ENCODE measurements around the gene CASP8.
A peak's percentile ranks its signal among the peaks of the same experiment; 100 is the strongest.

The CASP8 gene

DNA sequence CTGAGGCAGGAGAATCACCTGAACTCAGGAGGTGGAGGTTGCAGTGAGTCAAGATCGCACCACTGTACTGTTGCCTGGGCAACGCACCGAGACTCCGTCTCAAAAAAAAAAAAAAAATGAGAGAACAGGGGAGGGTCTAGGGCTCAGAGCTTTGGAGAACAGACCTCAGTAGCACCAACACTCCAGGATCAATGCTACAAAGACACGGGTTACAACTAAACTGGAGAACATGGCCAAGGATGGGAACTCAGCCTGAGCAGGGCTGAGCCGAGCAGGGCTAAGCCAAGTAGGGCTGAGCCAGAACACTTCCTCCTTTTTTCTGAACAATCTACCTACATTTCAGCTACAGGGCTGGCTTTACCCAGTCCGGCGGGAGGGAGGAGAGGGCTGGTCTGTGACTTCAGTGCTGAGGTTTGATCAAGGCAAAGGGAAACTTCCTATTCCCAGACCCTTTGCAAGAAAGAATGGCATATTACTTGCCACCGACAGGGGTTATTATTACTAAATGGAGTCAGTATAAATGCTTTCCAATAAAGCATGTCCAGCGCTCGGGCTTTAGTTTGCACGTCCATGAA lies 2.9 kb upstream of the CASP8 start:
- Mint-ChIP-seq H3K9me3 (ENCODE audit: low read depth) (no peaks in the 10 kb centered on the region), H3K27ac (peak overlapping the region; percentile 97), H3K27me3 (no peaks in the 10 kb centered on the region), H3K4me3 (peak overlapping the region; percentile 93), H3K4me1 (ENCODE audit: low read depth) (peaks cover 87% of the 10 kb centered on the region), H3K36me3 (peaks cover 10% of the 10 kb centered on the region)

DNA sequence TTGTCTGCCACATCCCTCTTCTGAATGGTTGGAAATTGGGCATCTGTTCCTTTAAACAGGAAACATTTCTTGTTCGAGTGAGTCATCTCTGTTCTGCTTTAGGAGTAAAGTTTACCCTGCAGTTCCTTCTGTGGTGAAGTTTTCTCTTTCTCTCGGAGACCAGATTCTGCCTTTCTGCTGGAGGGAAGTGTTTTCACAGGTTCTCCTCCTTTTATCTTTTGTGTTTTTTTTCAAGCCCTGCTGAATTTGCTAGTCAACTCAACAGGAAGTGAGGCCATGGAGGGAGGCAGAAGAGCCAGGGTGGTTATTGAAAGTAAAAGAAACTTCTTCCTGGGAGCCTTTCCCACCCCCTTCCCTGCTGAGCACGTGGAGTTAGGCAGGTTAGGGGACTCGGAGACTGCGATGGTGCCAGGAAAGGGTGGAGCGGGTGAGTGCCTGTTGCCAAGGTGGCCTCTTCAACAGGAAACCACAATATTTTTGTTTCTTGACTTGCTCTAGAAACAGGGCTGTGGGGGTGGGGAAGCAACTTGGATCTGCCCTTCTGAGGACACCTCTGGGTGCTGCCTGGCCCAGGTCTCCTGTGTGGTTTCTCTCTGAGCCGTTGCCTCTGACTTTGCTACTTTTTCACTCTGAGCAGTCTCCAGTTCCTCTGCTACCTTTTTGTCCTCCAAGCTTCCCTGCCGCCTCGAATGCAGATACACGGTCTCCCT lies 2.2 kb upstream of the CASP8 start:
- Mint-ChIP-seq H3K36me3 (peaks cover 10% of the 10 kb centered on the region), H3K27ac (peak overlapping the region; percentile 97), H3K27me3 (no peaks in the 10 kb centered on the region), H3K4me1 (ENCODE audit: low read depth) (peaks cover 87% of the 10 kb centered on the region), H3K9me3 (ENCODE audit: low read depth) (no peaks in the 10 kb centered on the region), H3K4me3 (peak overlapping the region; percentile 93)

DNA sequence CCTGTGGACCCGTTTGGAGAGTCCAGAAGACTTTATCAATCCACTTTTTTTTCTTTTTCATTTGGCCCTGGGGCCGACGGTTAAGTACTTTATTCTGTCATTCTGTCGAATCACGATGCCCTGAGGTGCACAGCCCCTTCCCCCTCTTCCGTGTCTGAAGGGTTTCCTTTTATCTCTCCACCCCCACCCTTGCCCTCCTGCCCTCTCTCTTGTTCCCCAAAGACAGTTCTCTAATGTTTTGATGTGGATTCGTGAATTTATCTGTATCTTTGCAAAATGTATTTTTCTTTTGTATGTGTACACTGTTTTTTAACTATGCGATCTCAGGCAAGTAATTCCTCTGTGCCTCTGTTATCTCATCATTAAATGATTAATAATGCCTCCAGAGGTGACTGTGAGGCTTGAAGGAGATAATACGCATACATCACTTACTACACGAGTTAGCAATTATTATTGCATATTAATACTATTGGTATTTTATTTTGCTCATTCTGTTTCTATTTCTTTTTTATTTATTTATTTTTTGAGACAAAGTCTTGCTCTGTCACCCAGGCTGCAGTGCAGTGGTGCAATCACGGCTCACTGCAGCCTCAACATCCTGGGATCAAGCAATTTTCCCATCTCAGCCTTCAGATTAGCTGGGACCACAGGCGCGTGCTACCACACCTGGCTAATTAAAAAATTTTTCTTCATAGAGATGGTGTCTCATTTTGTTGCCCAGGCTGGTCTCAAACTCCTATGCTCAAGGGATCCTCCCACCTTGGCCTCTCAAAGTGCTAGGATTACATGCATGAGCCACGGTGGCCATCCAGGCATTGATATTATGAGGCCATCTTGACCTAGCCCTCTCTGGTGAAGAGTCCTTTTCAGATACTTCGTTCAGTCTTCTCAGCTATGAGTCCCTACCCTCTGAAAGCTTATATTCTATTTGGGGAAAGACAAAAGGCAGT lies 1.4 kb upstream of the CASP8 start:
- no peaks in the 10 kb centered on the region for H3K27me3 Mint-ChIP-seq
- H3K27ac Mint-ChIP-seq = peak overlapping the region; percentile 99
- no peaks in the 10 kb centered on the region for H3K9me3 Mint-ChIP-seq (ENCODE audit: low read depth)
- peaks cover 88% of the 10 kb centered on the region for H3K4me1 Mint-ChIP-seq (ENCODE audit: low read depth)
- H3K36me3 Mint-ChIP-seq = peaks cover 10% of the 10 kb centered on the region
- H3K4me3 Mint-ChIP-seq = peak overlapping the region; percentile 93

DNA sequence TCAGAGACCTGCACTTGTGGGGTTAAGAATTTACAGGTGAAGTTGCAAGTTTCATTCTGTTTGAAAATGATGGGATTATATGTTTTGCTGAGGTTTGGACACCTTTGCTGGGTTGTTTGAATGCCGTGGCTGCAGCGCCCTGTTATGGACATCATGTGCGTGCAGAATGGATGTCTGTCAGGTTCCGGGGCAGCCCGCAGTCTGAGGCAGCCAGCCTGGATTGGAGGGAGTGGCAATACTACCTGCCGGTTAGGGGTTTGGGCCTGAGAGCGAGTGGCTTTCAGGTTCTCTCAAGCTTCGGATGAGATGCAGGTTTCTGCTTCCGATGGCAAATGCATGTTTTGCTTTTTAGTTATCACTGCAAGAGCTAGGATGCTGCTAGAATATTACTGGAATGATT lies 1.1 kb downstream of the CASP8 start:
- Mint-ChIP-seq H3K9me3 (ENCODE audit: low read depth) (no peaks in the 10 kb centered on the region), H3K36me3 (peaks cover 13% of the 10 kb centered on the region), H3K27ac (peak overlapping the region; percentile 95), H3K4me1 (ENCODE audit: low read depth) (peaks cover 88% of the 10 kb centered on the region), H3K27me3 (no peaks in the 10 kb centered on the region), H3K4me3 (peak overlapping the region; percentile 96)

DNA sequence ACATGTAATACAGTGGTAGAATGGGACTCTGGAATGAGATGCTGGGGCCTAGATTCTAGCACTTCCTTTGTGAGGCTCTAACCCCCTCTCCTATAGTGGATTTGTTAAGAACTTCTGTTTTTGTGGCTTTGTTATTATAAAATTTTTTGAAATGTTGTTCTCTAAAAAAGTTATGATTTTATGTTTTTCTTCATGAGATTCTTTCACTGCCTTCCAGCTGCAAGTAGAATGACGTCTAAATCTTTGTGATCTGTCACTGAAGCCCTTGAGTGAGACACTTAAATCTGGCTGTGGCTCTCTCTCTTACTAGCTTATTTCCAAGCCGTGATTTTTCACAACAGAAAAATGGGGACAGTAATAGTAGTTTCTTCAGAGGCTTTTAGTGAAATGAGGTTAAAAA lies 1.6 kb downstream of the CASP8 start:
- peak overlapping the region; percentile 95 for H3K27ac Mint-ChIP-seq
- H3K4me1 Mint-ChIP-seq (ENCODE audit: low read depth) = peaks cover 88% of the 10 kb centered on the region
- no peaks in the 10 kb centered on the region for H3K9me3 Mint-ChIP-seq (ENCODE audit: low read depth)
- peaks cover 14% of the 10 kb centered on the region for H3K36me3 Mint-ChIP-seq
- H3K27me3 Mint-ChIP-seq = no peaks in the 10 kb centered on the region
- H3K4me3 Mint-ChIP-seq = peak overlapping the region; percentile 96

DNA sequence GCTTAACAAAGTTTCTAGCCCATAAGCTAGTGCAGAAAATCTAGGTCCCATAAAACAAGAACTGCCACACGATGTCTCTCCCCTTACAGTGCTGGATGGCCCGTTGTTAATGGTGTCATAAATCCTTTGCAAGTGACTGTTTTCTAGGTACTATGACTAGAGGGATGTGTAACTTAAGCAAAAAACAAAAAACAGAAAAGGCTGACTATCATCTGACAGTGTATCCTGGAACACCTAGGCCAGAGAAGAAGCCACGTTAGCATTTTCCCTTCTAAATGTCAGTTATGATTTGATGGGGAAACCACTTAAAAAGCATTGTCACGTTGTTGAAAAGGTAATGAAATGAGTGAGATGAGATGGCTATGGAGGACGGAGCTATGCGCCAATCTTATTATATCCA lies 2.4 kb downstream of the CASP8 start:
- peaks cover 14% of the 10 kb centered on the region for H3K36me3 Mint-ChIP-seq
- H3K27me3 Mint-ChIP-seq = no peaks in the 10 kb centered on the region
- H3K4me1 Mint-ChIP-seq (ENCODE audit: low read depth) = peaks cover 88% of the 10 kb centered on the region
- no peaks in the 10 kb centered on the region for H3K9me3 Mint-ChIP-seq (ENCODE audit: low read depth)
- H3K27ac Mint-ChIP-seq = peak overlapping the region; percentile 94
- H3K4me3 Mint-ChIP-seq = peak overlapping the region; percentile 86

DNA sequence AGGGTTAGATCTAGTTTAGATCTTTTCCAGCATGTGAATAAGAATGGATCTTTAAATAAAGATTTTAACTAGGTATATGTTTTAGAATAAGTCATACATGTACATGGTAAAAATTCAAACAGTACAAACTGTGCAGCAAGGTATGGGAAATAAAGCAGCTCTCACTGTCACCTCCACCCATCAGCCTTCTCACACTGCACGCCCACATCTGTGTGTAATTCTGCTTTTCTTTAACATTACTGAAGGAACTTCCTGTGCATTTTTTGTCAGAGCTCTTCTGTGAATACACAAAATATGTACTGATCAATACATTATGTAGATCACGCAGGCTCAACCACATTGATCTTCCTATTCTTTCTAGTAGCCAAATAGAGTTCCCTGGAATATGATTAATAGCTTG lies 3.4 kb downstream of the CASP8 start:
- peaks cover 82% of the 10 kb centered on the region for H3K4me1 Mint-ChIP-seq (ENCODE audit: low read depth)
- no peaks in the 10 kb centered on the region for H3K9me3 Mint-ChIP-seq (ENCODE audit: low read depth)
- no peaks in the 10 kb centered on the region for H3K27me3 Mint-ChIP-seq
- H3K36me3 Mint-ChIP-seq = peaks cover 14% of the 10 kb centered on the region
- H3K27ac Mint-ChIP-seq = peak overlapping the region; percentile 81
- H3K4me3 Mint-ChIP-seq = peak overlapping the region; percentile 86

DNA sequence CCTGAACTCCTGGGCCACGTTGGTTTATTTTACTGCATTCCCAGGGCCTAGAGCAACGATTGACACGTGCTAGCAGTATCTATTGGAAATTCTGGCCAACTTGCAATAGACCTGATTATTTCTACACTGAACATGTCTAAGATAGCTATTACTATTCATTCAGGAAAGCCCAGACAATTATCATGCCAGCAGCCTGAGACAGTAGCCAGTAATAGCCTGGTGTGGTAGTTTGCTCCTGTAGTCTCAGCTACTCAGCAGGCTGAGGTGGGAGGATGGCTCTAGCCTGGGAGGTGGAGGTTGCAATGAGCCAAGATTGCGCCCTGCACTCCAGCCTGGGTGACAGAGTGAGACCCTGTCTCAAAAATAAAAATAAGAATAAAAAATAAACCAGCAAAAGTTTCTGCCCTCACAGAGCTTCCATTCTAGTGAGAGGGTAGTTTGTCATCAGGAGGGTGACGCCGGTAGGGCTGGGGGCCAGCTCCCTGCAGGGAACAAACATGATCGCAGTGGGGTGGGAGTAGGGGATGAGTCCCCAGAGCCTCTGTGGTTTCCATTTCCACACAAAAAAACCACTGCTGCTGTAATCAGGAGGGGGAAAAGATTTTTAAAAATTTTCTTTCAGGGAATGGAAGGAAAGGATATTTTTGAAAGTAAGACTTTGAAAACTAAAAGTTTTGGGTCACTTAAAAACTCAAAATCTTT lies 4.3 kb downstream of the CASP8 start:
- H3K36me3 Mint-ChIP-seq = peaks cover 17% of the 10 kb centered on the region

DNA sequence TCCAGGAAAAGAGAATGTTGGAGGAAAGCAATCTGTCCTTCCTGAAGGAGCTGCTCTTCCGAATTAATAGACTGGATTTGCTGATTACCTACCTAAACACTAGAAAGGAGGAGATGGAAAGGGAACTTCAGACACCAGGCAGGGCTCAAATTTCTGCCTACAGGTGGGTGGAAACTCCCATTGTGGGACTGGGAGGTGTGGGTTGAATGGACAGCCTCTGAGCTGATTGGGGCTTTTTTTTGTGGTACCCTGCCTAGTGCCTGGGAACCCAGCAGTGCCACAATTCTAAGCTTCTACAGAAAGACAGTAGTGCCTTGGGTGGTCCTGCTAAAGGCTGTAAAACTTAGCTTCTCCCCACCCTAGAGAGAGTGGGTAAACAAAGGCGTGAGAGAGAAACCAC lies 6.3 kb downstream of the CASP8 start:
- Mint-ChIP-seq H3K27me3 (no peaks in the 10 kb centered on the region), H3K4me3 (peak overlapping the region; percentile 30), H3K36me3 (peaks cover 14% of the 10 kb centered on the region), H3K9me3 (ENCODE audit: low read depth) (no peaks in the 10 kb centered on the region), H3K4me1 (ENCODE audit: low read depth) (peaks cover 85% of the 10 kb centered on the region), H3K27ac (peak overlapping the region; percentile 50)

More for the DNA sequence above, 4.3 kb downstream of the CASP8 start:
- peaks cover 81% of the 10 kb centered on the region for H3K4me1 Mint-ChIP-seq (ENCODE audit: low read depth)
- no peaks in the 10 kb centered on the region for H3K9me3 Mint-ChIP-seq (ENCODE audit: low read depth)
- H3K4me3 Mint-ChIP-seq = peak overlapping the region; percentile 86
- H3K27me3 Mint-ChIP-seq = no peaks in the 10 kb centered on the region
- H3K27ac Mint-ChIP-seq = peak overlapping the region; percentile 81

DNA sequence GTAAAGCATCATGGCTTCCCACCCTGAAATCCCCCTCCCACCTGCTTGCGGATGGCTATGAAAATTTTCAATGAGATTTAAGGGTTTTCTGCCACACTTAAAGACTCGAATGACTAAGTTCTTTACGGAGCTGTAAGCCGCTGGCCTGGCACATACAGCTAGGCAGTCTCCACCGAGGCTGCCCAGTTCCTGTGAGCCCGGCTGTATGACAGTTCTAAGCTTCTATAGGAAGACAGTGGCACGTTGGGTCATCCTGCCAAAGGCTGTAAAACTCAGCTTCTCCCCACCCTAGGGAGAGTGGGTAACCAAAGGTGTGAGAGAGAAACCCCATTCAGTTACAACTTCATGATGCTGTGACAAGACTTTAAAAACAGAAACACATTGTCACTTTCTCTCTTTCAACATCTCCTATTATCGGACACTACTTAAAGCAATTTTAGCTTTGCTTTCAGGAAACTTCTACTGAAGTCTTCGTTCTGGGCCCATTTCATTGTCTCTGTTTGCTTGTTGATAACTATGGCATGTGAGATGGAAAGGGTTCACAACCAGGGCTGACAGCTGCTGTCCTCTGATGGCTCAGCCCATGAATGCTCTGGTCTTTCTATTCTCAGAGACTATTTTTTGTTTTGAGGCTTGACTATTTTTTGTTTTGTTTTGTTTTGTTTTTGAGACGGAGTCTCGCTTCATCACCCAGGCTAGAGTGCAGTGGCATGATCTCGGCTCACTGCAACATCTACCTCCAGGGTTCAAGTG lies 7.1 kb downstream of the CASP8 start:
- H3K36me3 Mint-ChIP-seq = peaks cover 17% of the 10 kb centered on the region
- H3K4me3 Mint-ChIP-seq = peak overlapping the region; percentile 21
- H3K4me1 Mint-ChIP-seq (ENCODE audit: low read depth) = peaks cover 87% of the 10 kb centered on the region
- no peaks in the 10 kb centered on the region for H3K9me3 Mint-ChIP-seq (ENCODE audit: low read depth)
- H3K27me3 Mint-ChIP-seq = no peaks in the 10 kb centered on the region
- H3K27ac Mint-ChIP-seq = peak overlapping the region; percentile 55

DNA sequence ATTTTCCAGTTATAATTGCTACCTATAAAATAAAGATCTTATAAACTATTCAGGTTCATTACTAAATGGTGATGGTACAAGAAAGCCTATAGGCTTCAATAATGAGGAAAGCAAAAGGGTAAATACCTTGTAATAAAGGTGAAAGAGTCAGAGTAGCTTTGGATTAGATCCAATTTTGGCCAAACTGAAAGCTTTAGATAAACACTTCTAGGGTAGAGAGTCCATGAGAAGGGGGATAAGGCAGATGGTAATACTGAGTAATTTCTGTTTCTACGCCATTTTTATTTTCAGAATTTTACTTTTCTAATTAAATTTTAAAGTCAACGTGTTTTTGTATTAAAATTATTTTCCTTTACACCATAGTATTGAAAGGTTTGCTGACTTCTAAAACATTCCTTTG lies 9.4 kb downstream of the CASP8 start:
- Mint-ChIP-seq H3K4me1 (ENCODE audit: low read depth) (peaks cover 79% of the 10 kb centered on the region), H3K9me3 (ENCODE audit: low read depth) (no peaks in the 10 kb centered on the region), H3K36me3 (peaks cover 18% of the 10 kb centered on the region), H3K27me3 (no peaks in the 10 kb centered on the region), H3K4me3 (no peak overlapping the region), H3K27ac (peak overlapping the region; percentile 64)

DNA sequence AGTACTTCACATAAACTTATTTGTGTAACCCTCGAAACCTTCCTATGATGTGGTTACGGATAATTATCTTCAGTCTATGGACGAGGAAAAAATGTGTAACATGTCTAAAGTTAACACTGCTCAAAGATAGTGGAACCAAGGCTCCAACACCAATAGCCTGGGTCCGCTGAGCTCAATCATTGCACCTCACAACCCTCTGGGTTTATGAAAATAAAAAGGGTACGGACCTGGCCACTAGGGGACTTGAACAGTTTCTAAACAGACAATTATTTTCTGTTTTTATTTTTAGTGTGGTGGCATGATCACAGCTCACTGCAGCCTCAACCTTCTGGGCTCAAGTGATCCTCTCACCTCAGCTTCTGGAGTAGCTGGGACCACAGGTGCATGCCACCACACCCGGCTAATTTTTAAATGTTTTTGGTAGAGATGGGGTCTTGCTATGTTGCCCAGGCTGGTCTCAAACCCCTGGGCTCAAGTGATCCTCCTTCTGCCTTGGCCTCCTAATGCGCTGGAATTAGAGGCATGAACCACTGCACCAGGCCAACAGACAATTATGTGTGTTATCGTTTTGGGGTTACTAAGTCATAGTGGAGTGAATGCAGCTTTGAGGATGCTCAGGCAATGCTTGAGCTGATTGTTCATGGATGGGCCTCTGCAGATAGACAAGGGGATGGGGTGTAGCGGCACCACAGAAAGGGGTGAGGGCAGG lies 10.1 kb downstream of the CASP8 start:
- peaks cover 74% of the 10 kb centered on the region for H3K4me1 Mint-ChIP-seq (ENCODE audit: low read depth)
- peak overlapping the region; percentile 64 for H3K27ac Mint-ChIP-seq
- no peak overlapping the region for H3K4me3 Mint-ChIP-seq
- no peaks in the 10 kb centered on the region for H3K27me3 Mint-ChIP-seq
- no peaks in the 10 kb centered on the region for H3K9me3 Mint-ChIP-seq (ENCODE audit: low read depth)
- H3K36me3 Mint-ChIP-seq = peaks cover 22% of the 10 kb centered on the region

DNA sequence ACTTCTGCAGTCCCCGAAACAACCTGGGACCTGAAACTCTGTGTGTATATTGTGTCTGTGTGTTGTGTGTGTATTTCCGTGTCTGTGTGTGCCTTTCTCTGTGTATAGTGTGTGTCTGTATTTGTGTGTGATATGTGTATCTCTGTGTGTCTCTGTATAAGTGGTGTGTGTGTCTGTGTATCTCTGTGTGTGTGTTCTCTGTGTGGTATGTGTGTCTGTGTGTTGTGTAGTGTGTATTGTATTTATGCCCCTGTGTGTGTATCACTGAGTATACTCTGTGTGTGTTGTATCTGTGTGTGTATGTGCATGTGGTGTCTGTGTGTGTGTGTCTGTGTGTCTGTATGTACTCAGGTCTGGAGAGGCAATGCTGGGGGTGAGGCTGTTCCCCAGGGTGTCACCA lies 11.6 kb downstream of the CASP8 start:
- Mint-ChIP-seq H3K27me3 (no peaks in the 10 kb centered on the region), H3K36me3 (peaks cover 17% of the 10 kb centered on the region)

More for the DNA sequence above, 11.6 kb downstream of the CASP8 start:
- Mint-ChIP-seq H3K9me3 (ENCODE audit: low read depth) (no peaks in the 10 kb centered on the region), H3K27ac (peak overlapping the region; percentile 52), H3K4me3 (peak overlapping the region; percentile 0), H3K4me1 (ENCODE audit: low read depth) (peaks cover 61% of the 10 kb centered on the region)

Measured in activated naive CD8-positive, alpha-beta T cell (primary cell).